HG03354 (cell line): ENCODE measurements around the gene PLEKHJ1.
"Not testable (repeated sequence)": the region's sequence is repeated elsewhere in the genome, so short reads cannot be mapped to it uniquely, and the experiment has no call there.

Experiments
- ATAC-seq: cut with Tn5 transposase; IDR thresholded peaks from one replicate; pipeline ENCODE4 v1.9.1; 2021; ENCODE audit warnings: mild to moderate bottlenecking; ENCODE audit not compliant: unreplicated experiment, poor library complexity, severe bottlenecking

The PLEKHJ1 gene

DNA sequence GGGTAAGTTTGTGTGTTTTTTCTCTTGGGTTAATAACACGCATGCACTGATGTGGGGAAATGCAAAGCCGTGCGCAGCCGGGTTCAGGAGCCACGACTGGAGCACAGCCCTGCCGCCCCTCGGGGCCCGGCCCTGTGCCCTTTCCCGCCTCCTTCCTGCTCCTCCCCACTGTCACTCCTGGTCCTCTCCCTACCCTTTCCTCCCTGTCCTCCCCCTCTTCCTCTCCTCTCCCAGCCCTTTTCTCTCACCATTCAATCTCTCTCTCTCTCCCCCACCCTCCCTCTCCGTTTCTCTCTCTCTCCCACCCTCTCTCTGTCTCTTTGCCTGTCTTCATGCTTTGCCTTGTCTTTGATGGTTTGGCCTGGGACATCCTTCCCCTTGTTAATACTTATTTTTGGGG lies 27.2 kb downstream of the PLEKHJ1 start:
- ATAC-seq = no peak

DNA sequence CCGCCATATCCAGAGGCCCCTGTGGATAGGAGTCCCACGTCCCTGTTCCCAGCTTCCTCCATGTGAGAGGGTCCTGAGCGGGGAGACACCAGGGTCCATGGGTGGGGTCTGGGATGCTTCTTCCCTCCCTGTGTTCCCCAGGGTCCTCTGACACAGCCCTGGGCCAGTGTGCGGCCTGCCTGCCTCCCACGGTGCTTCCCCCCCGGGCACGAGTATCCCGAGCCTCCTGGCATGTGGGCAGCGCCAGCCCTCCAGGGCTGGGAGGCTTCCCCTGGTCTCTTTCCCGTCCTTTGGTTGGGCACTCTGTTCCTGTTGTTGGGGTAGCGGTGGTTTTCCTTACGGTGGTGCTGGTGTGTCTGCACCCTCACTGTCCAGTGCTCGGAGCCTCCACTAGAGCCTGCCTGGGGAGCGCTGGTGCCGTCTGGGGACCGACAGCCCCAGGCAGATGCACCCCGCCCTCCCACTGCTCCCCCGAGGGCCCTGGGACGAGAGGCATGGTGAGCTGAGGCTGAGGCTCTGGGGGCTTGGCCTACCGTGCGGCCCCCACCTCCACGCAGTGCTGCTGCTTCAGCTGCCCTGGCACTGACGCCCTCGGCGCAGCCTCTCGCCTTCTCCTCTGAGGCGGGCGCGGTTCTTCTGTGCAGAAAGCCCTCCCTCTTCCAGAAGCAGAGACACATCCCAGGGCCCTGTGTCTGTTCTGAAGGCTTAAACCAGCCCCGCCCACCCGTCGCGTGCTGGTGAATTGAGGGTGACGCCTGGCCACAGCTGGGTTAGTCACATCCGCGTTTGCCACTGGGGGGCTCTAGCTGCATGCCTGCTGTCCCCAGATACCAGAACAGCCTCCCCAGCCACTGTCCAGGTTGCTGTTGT lies 27.9 kb downstream of the PLEKHJ1 start:
- no peak for ATAC-seq

GRCh38 chr19:2207008-2207407 lies 29.1 kb downstream of the PLEKHJ1 start:
- ATAC-seq = no peak

DNA sequence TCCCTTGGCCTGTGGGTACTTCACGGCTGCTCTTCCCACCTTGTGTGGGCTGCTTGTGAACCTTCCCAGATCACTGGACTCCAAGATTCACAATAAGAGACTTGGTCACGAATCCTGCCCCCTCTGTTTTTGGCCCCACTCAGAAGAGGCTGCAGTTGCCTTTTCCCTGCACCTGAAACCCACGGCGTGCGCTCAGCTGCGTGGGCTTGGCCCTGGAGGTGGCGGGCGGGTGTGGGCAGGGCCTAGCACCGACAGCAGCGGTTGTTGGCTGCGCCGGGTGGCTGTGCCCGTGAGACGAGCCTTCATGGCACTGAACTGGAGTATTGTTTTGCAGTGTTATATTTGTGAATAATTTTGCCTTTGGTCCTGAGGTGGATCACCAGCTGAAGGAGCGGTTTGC lies 33.8 kb downstream of the PLEKHJ1 start:
- ATAC-seq = no peak

GRCh38 chr19:2201473-2202148 lies 34.5 kb downstream of the PLEKHJ1 start:
- no peak for ATAC-seq

GRCh38 chr19:2200624-2201294 lies 35.4 kb downstream of the PLEKHJ1 start:
- ATAC-seq = not testable (repeated sequence)

DNA sequence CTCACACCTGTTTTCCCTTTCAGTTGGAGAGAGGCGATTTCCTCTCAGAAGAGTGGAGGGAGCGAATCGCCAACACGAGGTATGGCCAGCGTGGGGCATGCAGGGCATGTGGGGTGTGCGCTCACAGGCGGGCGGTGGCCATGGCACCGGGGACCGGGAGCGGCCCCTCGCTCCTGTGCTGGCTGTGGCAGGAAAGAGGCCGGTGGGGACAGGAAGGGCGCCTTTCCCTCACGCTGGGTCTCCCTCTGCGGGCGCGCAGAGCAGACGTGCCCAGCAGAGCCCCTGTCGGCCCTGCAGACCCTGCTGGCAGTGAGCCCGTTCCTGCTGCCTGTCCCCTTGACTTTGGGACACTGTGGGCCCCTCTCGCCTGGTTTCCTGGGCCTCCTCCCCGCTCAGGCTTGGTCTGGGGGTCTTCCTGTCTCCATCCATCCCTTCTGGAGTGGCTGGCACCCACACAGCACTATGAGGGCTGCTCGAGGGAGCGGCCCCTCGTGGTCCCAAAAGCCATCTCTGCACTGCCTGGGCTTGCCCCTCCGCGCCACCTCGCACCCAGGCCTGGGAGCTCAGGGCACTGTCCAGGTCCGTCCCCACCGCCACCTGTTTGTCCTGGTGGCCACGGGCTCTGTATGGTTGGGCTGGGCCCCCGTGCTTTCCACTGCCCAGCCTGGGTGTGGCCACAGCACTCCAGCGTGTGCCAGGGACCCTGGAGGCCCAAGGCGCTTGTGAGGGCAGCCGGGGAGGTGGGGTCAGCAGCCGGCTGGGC lies 36.1 kb downstream of the PLEKHJ1 start:
- ATAC-seq = no peak

DNA sequence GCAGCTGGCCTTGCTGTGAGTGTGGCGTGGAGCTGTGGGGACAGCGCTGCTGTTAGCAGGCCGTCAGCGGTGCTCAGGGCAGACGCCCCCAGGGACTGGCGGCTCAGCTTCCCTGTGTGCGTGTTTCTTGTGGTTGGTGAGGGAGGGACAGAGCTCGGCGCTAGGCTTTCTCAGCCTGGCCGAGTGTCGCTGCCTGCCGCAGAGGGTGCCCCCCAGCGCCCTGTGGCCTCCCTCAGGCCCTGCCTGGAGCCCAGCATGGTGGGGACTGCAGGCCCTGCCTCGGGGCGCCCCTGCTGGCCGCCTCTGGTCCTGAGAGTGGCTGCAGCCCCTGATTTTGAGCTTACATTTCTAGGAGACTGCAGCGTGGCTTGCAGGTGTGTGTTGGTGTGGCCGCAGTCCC lies 36.9 kb downstream of the PLEKHJ1 start:
- ATAC-seq = no peak

GRCh38 chr19:2198317-2198716 lies 37.8 kb downstream of the PLEKHJ1 start:
- no peak for ATAC-seq

- ATAC-seq = no peak
Measured at GRCh38 chr19:2197270-2197669, 38.9 kb downstream of the PLEKHJ1 start.

DNA sequence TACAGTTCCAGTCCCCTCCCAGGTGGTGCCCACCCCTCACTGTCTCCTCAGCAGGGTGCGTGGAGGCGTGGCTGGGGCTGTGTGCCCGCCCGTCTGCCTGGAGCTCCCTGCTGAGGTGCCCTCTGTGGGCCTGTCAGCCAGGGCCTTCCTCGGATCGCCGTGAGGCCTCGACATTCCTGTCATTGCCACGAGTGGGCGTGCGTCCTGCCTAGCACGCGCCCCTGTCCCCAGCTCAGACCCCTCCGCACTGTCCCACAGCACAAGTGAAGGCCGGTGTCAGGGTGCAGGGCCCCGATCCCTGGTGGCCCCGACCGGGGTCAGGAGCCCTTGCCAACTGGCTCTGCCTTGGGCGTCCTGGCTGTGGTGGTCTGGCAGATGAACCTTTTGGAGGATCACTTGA lies 40.2 kb downstream of the PLEKHJ1 start:
- ATAC-seq = no peak

DNA sequence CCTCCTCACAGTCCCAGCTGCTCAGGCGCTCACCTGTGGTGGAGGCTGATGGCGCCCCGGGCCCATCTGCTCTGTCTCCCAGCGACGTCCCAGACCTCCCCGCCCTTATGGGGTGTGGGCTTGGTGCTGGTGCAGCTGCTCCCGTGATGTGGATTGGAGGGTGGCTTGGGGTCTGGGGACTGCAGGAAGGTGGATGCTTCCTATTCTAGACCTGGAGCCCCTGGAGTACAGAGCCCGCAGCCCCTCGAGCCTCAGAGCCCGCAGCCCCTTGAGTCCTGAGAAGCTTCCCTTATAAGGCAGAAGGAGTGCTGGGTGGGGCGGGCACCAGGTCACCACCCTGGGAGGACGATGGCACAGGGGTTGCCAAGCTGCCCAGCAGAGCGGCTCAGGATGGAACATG lies 40.8 kb downstream of the PLEKHJ1 start:
- no peak for ATAC-seq

GRCh38 chr19:2194513-2195078 lies 41.5 kb downstream of the PLEKHJ1 start:
- ATAC-seq = no peak

GRCh38 chr19:2193807-2194206 lies 42.3 kb downstream of the PLEKHJ1 start:
- no peak for ATAC-seq

- no peak for ATAC-seq
Measured at GRCh38 chr19:2192862-2193261, 43.3 kb downstream of the PLEKHJ1 start.

DNA sequence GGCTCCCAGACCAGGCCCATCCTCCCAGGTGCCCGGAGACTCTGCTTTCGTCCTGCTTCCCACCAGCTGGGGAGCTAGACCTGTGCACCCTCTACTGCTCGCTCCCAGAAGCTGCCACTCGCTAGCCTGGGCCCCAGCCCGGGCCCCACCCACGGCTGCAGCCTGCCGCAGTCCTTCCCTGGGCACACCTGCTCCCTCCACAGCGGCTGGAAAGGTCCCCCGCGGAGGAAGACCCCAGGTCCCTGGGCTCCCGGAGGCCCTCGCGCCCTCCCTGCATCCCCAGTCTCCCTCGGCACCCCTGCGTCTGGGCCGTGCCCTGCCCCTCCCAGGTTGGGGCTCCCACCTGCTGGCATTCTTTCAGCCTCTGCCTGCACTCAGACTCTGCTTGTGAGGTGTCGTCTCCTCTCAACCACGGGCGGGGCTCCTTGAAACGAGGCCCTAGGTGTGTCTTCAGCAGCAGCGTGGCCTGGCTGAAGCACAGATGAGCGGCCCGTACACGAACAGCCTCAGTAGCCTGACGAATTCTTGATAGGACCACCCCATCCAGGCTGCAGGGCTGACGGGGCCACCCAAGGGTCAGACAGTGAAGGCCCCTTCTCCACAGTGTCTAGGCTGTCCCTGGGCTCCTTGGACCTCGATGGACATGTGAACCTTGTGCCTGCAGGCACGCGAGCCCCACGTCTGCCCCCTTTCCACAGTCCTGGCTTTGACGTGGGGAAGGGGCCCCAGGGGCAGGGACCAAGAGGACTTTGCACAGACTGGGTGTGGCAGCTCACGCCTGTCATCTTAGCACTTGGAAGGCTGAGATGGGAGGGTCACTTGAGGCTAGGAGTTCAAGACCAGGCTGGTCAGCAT lies 44.4 kb downstream of the PLEKHJ1 start:
- no peak for ATAC-seq

- ATAC-seq = no peak
Measured at GRCh38 chr19:2190848-2191455, 45.2 kb downstream of the PLEKHJ1 start.

- ATAC-seq = no peak
Measured at GRCh38 chr19:2189880-2190279, 46.2 kb downstream of the PLEKHJ1 start.
